ENCODE results near the gene PIGH. TPM values are rescaled to one million over a fixed set of nuclear protein-coding genes. Genes with fewer than 3 reads are reported as not detected.

PIGH gene
- polyA plus RNA-seq, 1 of the 3 experiments (the other 2 are of a cell fraction) = 23.6 TPM

- ChIA-PET CTCF (interaction anchor here (0.9 to 24.4 kb wide), 45 partner anchors 10 to 1213 kb away, joined by 3 to 319 read pairs (median 8); partner anchors contain the start of genes ARG2, PIGH, PLEK2 and PLEKHH1), POLR2A (interaction anchor here (1.2 kb wide), 1 partner anchor 145 kb away, joined by 3 read pairs; no protein-coding TSS in a partner anchor)
- no peaks in the 10 kb centered on the region for H3K9me3 ChIP-seq
- H3K27me3 ChIP-seq (ENCODE audit: insufficient read depth) = no peaks in the 10 kb centered on the region
- no peaks in the 10 kb centered on the region for H3K9me2 ChIP-seq
- no peaks in the 10 kb centered on the region for H4K20me1 ChIP-seq (ENCODE audit: insufficient read depth)
- DNase-seq = no peak
- H3K4me3 ChIP-seq (ENCODE audit: low read depth in 2 of 2, low read length in 1 of 2) = no peak overlapping the region
- H3F3A ChIP-seq (replicated peaks; ENCODE audit: insufficient read depth) = no peaks in the 10 kb centered on the region
- H3K79me2 ChIP-seq (ENCODE audit: insufficient read depth) = no peaks in the 10 kb centered on the region
- no peak overlapping the region for H3K9ac ChIP-seq
- WGBS (ENCODE audit: low lambda C conversion rate) = 87% methylated on average over 11 of the region's 19 CpGs
- no peak for TF ChIP-seq CTCF (IDR thresholded peaks at IDR 0.05)
- TF ChIP-seq, protein P1, sequence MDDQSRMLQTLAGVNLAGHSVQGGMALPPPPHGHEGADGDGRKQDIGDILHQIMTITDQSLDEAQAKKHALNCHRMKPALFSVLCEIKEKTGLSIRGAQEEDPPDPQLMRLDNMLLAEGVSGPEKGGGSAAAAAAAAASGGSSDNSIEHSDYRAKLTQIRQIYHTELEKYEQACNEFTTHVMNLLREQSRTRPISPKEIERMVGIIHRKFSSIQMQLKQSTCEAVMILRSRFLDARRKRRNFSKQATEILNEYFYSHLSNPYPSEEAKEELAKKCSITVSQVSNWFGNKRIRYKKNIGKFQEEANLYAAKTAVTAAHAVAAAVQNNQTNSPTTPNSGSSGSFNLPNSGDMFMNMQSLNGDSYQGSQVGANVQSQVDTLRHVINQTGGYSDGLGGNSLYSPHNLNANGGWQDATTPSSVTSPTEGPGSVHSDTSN (IDR thresholded peaks at IDR 0.05) = no peak
- TF ChIP-seq SMC3 (IDR thresholded peaks at IDR 0.05; ENCODE audit: low read depth, low read length) = no peak
- TF ChIP-seq CHD2 (IDR thresholded peaks at IDR 0.05; ENCODE audit: low read length, partially characterized antibody) = no peak
- no peak for TF ChIP-seq TEAD4 (IDR thresholded peaks at IDR 0.05; ENCODE audit: borderline replicate concordance, insufficient read depth)
- no peak for TF ChIP-seq FOSL2 (IDR thresholded peaks at IDR 0.05; ENCODE audit: borderline replicate concordance, low read depth)
- no peak for TF ChIP-seq MEF2A (IDR thresholded peaks at IDR 0.05; ENCODE audit: borderline replicate concordance, low read depth)
- no peak for TF ChIP-seq RCOR1 (IDR thresholded peaks at IDR 0.05; ENCODE audit: low read length)
- TF ChIP-seq TAF1 (IDR thresholded peaks at IDR 0.05; ENCODE audit: borderline replicate concordance, low read depth, low read length) = no peak
- no peak for TF ChIP-seq POLR2AphosphoS5 (IDR thresholded peaks at IDR 0.05; ENCODE audit: low read depth, low read length)
- TF ChIP-seq FOXM1 (IDR thresholded peaks at IDR 0.05; ENCODE audit: low read depth) = no peak
- no peak for TF ChIP-seq FOXJ3 (CRISPR knock-in tag; IDR thresholded peaks at IDR 0.05)
- TF ChIP-seq, protein P2, sequence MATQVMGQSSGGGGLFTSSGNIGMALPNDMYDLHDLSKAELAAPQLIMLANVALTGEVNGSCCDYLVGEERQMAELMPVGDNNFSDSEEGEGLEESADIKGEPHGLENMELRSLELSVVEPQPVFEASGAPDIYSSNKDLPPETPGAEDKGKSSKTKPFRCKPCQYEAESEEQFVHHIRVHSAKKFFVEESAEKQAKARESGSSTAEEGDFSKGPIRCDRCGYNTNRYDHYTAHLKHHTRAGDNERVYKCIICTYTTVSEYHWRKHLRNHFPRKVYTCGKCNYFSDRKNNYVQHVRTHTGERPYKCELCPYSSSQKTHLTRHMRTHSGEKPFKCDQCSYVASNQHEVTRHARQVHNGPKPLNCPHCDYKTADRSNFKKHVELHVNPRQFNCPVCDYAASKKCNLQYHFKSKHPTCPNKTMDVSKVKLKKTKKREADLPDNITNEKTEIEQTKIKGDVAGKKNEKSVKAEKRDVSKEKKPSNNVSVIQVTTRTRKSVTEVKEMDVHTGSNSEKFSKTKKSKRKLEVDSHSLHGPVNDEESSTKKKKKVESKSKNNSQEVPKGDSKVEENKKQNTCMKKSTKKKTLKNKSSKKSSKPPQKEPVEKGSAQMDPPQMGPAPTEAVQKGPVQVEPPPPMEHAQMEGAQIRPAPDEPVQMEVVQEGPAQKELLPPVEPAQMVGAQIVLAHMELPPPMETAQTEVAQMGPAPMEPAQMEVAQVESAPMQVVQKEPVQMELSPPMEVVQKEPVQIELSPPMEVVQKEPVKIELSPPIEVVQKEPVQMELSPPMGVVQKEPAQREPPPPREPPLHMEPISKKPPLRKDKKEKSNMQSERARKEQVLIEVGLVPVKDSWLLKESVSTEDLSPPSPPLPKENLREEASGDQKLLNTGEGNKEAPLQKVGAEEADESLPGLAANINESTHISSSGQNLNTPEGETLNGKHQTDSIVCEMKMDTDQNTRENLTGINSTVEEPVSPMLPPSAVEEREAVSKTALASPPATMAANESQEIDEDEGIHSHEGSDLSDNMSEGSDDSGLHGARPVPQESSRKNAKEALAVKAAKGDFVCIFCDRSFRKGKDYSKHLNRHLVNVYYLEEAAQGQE (IDR thresholded peaks at IDR 0.05; ENCODE audit: low read depth, low read length) = no peak
- no peak for TF ChIP-seq ELF1 (IDR thresholded peaks at IDR 0.05)
- no peak for TF ChIP-seq NRF1 (IDR thresholded peaks at IDR 0.05; ENCODE audit: low read depth, low read length)
- TF ChIP-seq RXRA (IDR thresholded peaks at IDR 0.05; ENCODE audit: borderline replicate concordance, low read depth) = no peak
- TF ChIP-seq EP300 (IDR thresholded peaks at IDR 0.05; ENCODE audit: borderline replicate concordance in 1 of 2, low read depth in 1 of 2, low read length in 1 of 2) = no peak
- H3K4me2 ChIP-seq = no peak overlapping the region
- no peaks in the 10 kb centered on the region; a peak in 1 of 4 replicates for H3K4me1 ChIP-seq (ENCODE audit: control insufficient read depth in 1 of 2, insufficient read depth in 2 of 2, low read depth in 1 of 2, low read length in 1 of 2)
- no peaks in the 10 kb centered on the region for H3K36me3 ChIP-seq (replicated peaks in 1 of 2; ENCODE audit: control insufficient read depth in 1 of 2, insufficient read depth in 2 of 2, low read length in 1 of 2)
- no peak overlapping the region for H3K27ac ChIP-seq (ENCODE audit: low read depth in 2 of 2, low read length in 1 of 2)
- H2AFZ ChIP-seq (ENCODE audit: low read depth) = no peak overlapping the region
Observed at GRCh38 chr14:67571991-67572323, 28.1 kb downstream of the PIGH start.
